ENCODE results near the gene S100A16. TPM values are rescaled to one million over a fixed set of nuclear protein-coding genes. Genes with fewer than 3 reads are reported as not detected.
"Not testable (repeated sequence)": the region's sequence is repeated elsewhere in the genome, so short reads cannot be mapped to it uniquely, and the experiment has no call there.

Gene S100A16
- total RNA-seq, 1 experiment from 2014 or later: 14.6 TPM

- CTCF ChIA-PET: interaction anchor here (0.8 to 1.1 kb wide), 2 partner anchors 13 to 107 kb away, joined by 3 to 4 read pairs; partner anchors contain the start of gene S100A13
- not testable (repeated sequence) for H3K4me1 Mint-ChIP-seq; DNase-seq (ENCODE audit: low spot score); ATAC-seq; H3K27ac Mint-ChIP-seq; H3K27me3 Mint-ChIP-seq (ENCODE audit: low read depth); H3K4me3 Mint-ChIP-seq; H3K9me3 Mint-ChIP-seq
- POLR2A ChIA-PET: interaction anchor here (1.6 kb wide), 1 partner anchor 13 kb away, joined by 6 read pairs; no protein-coding TSS in a partner anchor
- peaks cover 87% of the 10 kb centered on the region for H3K36me3 Mint-ChIP-seq
Observed at GRCh38 chr1:153640213-153640612, 27.3 kb upstream of the S100A16 start.

GRCh38 chr1:153639280-153639679 is 26.3 kb upstream of the S100A16 start:
- H3K36me3 Mint-ChIP-seq: peaks cover 81% of the 10 kb centered on the region
- no peaks in the 10 kb centered on the region for H3K9me3 Mint-ChIP-seq
- no peak for TF ChIP-seq SOX15 (CRISPR knock-in tag; IDR thresholded peaks at IDR 0.05)
- no peak for TF ChIP-seq SMAD4 (CRISPR knock-in tag; IDR thresholded peaks at IDR 0.05)
- no peak for TF ChIP-seq HMGXB4 (CRISPR knock-in tag; IDR thresholded peaks at IDR 0.05)
- no peak for TF ChIP-seq MYBL2 (CRISPR knock-in tag; IDR thresholded peaks at IDR 0.05)
- no peak for TF ChIP-seq SMAD3 (CRISPR knock-in tag; IDR thresholded peaks at IDR 0.05; ENCODE audit: borderline replicate concordance)
- no peak for TF ChIP-seq USF2 (CRISPR knock-in tag; IDR thresholded peaks at IDR 0.05)
- TF ChIP-seq OVOL2 (CRISPR knock-in tag; IDR thresholded peaks at IDR 0.05; ENCODE audit: borderline replicate concordance): no peak
- no peak for TF ChIP-seq ZNF121 (CRISPR knock-in tag; IDR thresholded peaks at IDR 0.05)
- ChIA-PET CTCF (interaction anchor here (1.1 kb wide), 1 partner anchor 106 kb away, joined by 3 read pairs; no protein-coding TSS in a partner anchor), POLR2A (interaction anchor here (0.5 to 1.6 kb wide), 2 partner anchors 13 to 71 kb away, joined by 3 to 6 read pairs; no protein-coding TSS in a partner anchor)
- ATAC-seq (no peak), DNase-seq (ENCODE audit: low spot score) (no peak)
- H3K4me3 Mint-ChIP-seq: no peak overlapping the region
- H3K27me3 Mint-ChIP-seq (ENCODE audit: low read depth): no peaks in the 10 kb centered on the region
- no peak overlapping the region for H3K27ac Mint-ChIP-seq
- peaks cover 9% of the 10 kb centered on the region; the same call in 1 of the 2 replicates for H3K4me1 Mint-ChIP-seq

GRCh38 chr1:153638261-153638660 is 25.3 kb upstream of the S100A16 start:
- Mint-ChIP-seq H3K4me1 (peaks cover 13% of the 10 kb centered on the region), H3K4me3 (no peak overlapping the region), H3K9me3 (no peaks in the 10 kb centered on the region), H3K36me3 (peaks cover 71% of the 10 kb centered on the region), H3K27me3 (ENCODE audit: low read depth) (no peaks in the 10 kb centered on the region), H3K27ac (no peak overlapping the region)
- ChIA-PET POLR2A (no interaction called here), CTCF (interaction anchor here (1.1 to 1.4 kb wide), 2 partner anchors 10 to 11 kb away, joined by 3 read pairs; partner anchors contain the start of genes S100A1 and S100A13)
- ATAC-seq: no peak
- DNase-seq (ENCODE audit: low spot score): no peak
- TF ChIP-seq MLX (CRISPR knock-in tag; IDR thresholded peaks at IDR 0.05) (no peak), ATF3 (CRISPR knock-in tag; conservative IDR thresholded peaks at IDR 0.05) (no peak), ZSCAN18 (CRISPR knock-in tag; IDR thresholded peaks at IDR 0.05) (no peak), ZNF232 (CRISPR knock-in tag; IDR thresholded peaks at IDR 0.05) (no peak), TP53 (CRISPR knock-in tag; IDR thresholded peaks at IDR 0.05) (no peak), PRRX2 (CRISPR knock-in tag; IDR thresholded peaks at IDR 0.05) (no peak), KAT7 (CRISPR knock-in tag; IDR thresholded peaks at IDR 0.05; ENCODE audit: borderline replicate concordance) (no peak), ZNF532 (CRISPR knock-in tag; IDR thresholded peaks at IDR 0.05; ENCODE audit: borderline replicate concordance) (no peak), ESRRA (CRISPR knock-in tag; IDR thresholded peaks at IDR 0.05; ENCODE audit: borderline replicate concordance) (no peak), FOXP4 (CRISPR knock-in tag; IDR thresholded peaks at IDR 0.05) (no peak), E2F4 (CRISPR knock-in tag; IDR thresholded peaks at IDR 0.05; ENCODE audit: borderline replicate concordance, low read depth) (no peak)

Data from WTC11 (cell line).